ENCODE data around the gene EFCAB6. TPM values are rescaled to one million over a fixed set of nuclear protein-coding genes. Genes with fewer than 3 reads are reported as not detected.

EFCAB6 gene
- polyA plus RNA-seq, 2 of the 4 experiments (the other 2 are of a cell fraction): 0.46 to 1.2 TPM

GRCh38 chr22:43534916-43535315 is 277.2 kb downstream of the EFCAB6 start:
- Histone ChIP-seq H3K9me3 (no peaks in the 10 kb centered on the region), H3K27ac (no peak overlapping the region), H3K4me2 (no peak overlapping the region), H3K4me3 (no peak overlapping the region), H3K4me1 (no peaks in the 10 kb centered on the region)
- DNase-seq (ENCODE audit: low read depth in 1 of 2, low spot score in 1 of 2) (no peak), FAIRE-seq (no peak), ATAC-seq (no peak)
- no peak for TF ChIP-seq PBX3 (IDR thresholded peaks at IDR 0.05)
- TF ChIP-seq ESRRA (IDR thresholded peaks at IDR 0.05; ENCODE audit: borderline replicate concordance, low read length): no peak
- no peak for TF ChIP-seq KDM1A (IDR thresholded peaks at IDR 0.05; ENCODE audit: low read depth)
- TF ChIP-seq, protein P1, sequence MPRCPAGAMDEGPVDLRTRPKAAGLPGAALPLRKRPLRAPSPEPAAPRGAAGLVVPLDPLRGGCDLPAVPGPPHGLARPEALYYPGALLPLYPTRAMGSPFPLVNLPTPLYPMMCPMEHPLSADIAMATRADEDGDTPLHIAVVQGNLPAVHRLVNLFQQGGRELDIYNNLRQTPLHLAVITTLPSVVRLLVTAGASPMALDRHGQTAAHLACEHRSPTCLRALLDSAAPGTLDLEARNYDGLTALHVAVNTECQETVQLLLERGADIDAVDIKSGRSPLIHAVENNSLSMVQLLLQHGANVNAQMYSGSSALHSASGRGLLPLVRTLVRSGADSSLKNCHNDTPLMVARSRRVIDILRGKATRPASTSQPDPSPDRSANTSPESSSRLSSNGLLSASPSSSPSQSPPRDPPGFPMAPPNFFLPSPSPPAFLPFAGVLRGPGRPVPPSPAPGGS (IDR thresholded peaks at IDR 0.05): no peak
- TF ChIP-seq ZSCAN20 (CRISPR knock-in tag; IDR thresholded peaks at IDR 0.05): no peak
- TF ChIP-seq SMC3 (IDR thresholded peaks at IDR 0.05): no peak
- no peak for TF ChIP-seq FOSB (CRISPR knock-in tag; IDR thresholded peaks at IDR 0.05)
- no peak for TF ChIP-seq HOXB13 (CRISPR knock-in tag; IDR thresholded peaks at IDR 0.05; ENCODE audit: low read depth)
- no peak for TF ChIP-seq RAD21 (conservative IDR thresholded peaks at IDR 0.05 in 1 of 2, IDR thresholded peaks at IDR 0.05 in 1 of 2)
- TF ChIP-seq CHD2 (IDR thresholded peaks at IDR 0.05; ENCODE audit: low read length, partially characterized antibody): no peak
- no peak for TF ChIP-seq ATOH8 (CRISPR knock-in tag; IDR thresholded peaks at IDR 0.05; ENCODE audit: low read depth)
- no peak for TF ChIP-seq MAFK (IDR thresholded peaks at IDR 0.05; ENCODE audit: partially characterized antibody)
- no peak for TF ChIP-seq EHF (CRISPR knock-in tag; IDR thresholded peaks at IDR 0.05)
- no peak for TF ChIP-seq NR3C1 (IDR thresholded peaks at IDR 0.05)
- TF ChIP-seq CHD4 (IDR thresholded peaks at IDR 0.05; ENCODE audit: borderline replicate concordance): no peak
- no peak for TF ChIP-seq HEYL (CRISPR knock-in tag; IDR thresholded peaks at IDR 0.05)
- no peak for TF ChIP-seq BHLHE40 (IDR thresholded peaks at IDR 0.05; ENCODE audit: low read depth, low read length)
- TF ChIP-seq ZC3H11A (IDR thresholded peaks at IDR 0.05): no peak
- TF ChIP-seq USF2 (IDR thresholded peaks at IDR 0.05): no peak
- 47% methylated on average over 5 of the region's 6 CpGs for WGBS (ENCODE audit: missing lambda C conversion rate)
- ChIA-PET POLR2A (no interaction called here), CTCF (interaction anchor here (0.9 kb wide), 1 partner anchor 13 kb away, joined by 3 read pairs; no protein-coding TSS in a partner anchor)

DNA sequence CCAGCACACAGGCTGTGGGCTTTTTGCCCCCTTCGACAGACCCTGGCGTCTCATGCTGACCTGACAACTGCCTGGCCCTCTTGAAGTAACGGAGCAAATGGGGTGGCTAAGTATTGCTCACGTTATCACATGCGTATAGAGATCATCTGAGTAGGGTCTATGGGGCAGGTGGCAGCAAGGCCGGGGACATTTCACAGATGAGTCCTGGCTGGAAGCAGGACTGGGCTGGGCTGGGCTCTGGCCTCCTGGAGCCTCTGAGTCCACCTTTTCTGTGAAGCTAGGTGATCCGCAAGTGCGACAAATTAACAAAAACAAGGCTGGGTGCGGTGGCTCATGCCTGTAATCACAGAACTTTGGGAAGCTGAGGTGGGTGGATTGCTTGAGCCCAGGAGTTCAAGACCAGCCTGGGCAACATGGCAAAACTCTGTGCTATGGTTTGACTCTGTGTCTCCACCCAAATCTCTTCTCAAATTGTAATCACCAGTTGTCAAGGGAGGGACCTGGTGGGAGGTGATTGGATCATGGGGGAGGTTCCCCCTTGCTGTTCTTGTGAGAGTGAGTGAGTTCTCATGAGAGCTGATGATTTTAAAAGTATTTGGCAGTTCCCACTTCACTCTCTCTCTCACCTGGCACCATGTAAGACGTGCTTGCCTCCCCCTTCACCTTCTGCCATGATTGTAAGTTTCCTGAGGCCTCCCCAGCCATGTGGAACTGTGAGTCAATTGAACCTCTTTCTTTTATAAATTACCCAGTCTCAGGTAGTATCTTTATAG is 278.3 kb downstream of the EFCAB6 start:
- H3K4me2 ChIP-seq: no peak overlapping the region
- H3K27ac ChIP-seq: no peak overlapping the region
- no peak overlapping the region for H3K4me3 ChIP-seq
- ChIA-PET CTCF (no interaction called here), POLR2A (no interaction called here)
- no peak for TF ChIP-seq NFE2L2 (conservative IDR thresholded peaks at IDR 0.05; ENCODE audit: low read length)
- TF ChIP-seq RNF2 (IDR thresholded peaks at IDR 0.05; ENCODE audit: borderline replicate concordance, low read depth): no peak
- TF ChIP-seq HOXB13 (CRISPR knock-in tag; IDR thresholded peaks at IDR 0.05; ENCODE audit: low read depth): no peak
- no peak for TF ChIP-seq EHF (CRISPR knock-in tag; IDR thresholded peaks at IDR 0.05)
- TF ChIP-seq PHF8 (IDR thresholded peaks at IDR 0.05; ENCODE audit: borderline replicate concordance, low read depth): no peak
- TF ChIP-seq EP300 (IDR thresholded peaks at IDR 0.05): no peak
- TF ChIP-seq, protein P2, sequence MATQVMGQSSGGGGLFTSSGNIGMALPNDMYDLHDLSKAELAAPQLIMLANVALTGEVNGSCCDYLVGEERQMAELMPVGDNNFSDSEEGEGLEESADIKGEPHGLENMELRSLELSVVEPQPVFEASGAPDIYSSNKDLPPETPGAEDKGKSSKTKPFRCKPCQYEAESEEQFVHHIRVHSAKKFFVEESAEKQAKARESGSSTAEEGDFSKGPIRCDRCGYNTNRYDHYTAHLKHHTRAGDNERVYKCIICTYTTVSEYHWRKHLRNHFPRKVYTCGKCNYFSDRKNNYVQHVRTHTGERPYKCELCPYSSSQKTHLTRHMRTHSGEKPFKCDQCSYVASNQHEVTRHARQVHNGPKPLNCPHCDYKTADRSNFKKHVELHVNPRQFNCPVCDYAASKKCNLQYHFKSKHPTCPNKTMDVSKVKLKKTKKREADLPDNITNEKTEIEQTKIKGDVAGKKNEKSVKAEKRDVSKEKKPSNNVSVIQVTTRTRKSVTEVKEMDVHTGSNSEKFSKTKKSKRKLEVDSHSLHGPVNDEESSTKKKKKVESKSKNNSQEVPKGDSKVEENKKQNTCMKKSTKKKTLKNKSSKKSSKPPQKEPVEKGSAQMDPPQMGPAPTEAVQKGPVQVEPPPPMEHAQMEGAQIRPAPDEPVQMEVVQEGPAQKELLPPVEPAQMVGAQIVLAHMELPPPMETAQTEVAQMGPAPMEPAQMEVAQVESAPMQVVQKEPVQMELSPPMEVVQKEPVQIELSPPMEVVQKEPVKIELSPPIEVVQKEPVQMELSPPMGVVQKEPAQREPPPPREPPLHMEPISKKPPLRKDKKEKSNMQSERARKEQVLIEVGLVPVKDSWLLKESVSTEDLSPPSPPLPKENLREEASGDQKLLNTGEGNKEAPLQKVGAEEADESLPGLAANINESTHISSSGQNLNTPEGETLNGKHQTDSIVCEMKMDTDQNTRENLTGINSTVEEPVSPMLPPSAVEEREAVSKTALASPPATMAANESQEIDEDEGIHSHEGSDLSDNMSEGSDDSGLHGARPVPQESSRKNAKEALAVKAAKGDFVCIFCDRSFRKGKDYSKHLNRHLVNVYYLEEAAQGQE (IDR thresholded peaks at IDR 0.05): no peak
- TF ChIP-seq USF2 (IDR thresholded peaks at IDR 0.05): no peak
- no peak for TF ChIP-seq KDM1A (IDR thresholded peaks at IDR 0.05; ENCODE audit: low read depth)
- TF ChIP-seq HDAC2 (IDR thresholded peaks at IDR 0.05): no peak
- no peak for TF ChIP-seq CBX8 (IDR thresholded peaks at IDR 0.05)
- no peak for ATAC-seq
- no peak for FAIRE-seq
- WGBS (ENCODE audit: missing lambda C conversion rate): 63% methylated on average over 9 of the region's 10 CpGs
- no peaks in the 10 kb centered on the region for H3K4me1 ChIP-seq
- H3K9me3 ChIP-seq: no peaks in the 10 kb centered on the region
- DNase-seq (ENCODE audit: low read depth in 1 of 2, low spot score in 1 of 2): no peak
